ENCODE measurements around the gene SLC35F2.

SLC35F2 gene

DNA sequence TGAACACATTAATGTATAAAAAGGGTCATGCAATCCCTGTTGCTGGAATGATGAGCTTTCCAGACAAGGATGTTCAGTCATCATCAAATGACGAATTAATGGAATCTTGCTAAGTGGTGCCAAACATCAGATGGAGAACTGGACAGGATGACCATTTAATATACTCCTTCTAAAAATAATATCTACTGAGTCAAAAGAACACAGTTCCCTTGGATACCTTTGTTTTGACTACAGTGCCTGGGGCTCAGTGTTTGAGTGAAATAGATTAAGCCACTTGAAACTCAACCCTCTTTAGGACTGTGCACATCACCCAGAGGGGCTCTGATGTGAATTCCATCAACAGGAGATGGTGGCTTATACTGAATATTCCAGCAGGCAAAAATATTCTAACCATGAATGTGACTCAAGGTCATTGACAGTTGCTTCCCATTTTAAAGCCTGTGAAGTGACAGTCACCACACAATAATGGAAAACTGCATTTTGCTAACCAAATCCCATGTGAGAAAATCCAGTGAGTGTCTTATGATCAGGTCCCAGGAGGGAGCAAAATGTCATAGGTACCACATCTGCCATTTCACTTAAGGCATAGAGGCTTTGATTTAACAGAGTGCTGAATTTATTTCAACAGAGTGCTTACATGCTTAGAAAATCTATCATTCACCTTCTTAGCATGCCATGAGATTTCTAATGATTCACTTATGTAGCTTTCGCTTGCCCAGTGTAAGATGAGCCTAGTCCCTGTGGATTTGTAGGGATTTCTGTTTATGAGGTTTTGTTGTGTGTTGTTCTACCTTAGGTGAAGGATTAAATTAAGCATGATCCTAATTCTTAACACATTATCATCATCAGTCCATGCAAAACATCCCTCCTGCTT, 105.4 kb downstream of the SLC35F2 start:
- no peaks in the 10 kb centered on the region for H3K27me3 ChIP-seq (ENCODE audit: insufficient read depth, poor library complexity, severe bottlenecking)
- no peak overlapping the region for H3K4me3 ChIP-seq (replicated peaks; ENCODE audit: insufficient read depth, low read length)
- TF ChIP-seq SPI1 (IDR thresholded peaks at IDR 0.05; ENCODE audit: borderline replicate concordance, low read depth) (no peak), POLR2AphosphoS5 (IDR thresholded peaks at IDR 0.05; ENCODE audit: low read depth) (no peak), GABPA (IDR thresholded peaks at IDR 0.05; ENCODE audit: low read depth) (no peak)
- no peak overlapping the region for H3K27ac ChIP-seq (replicated peaks)
- no peak for DNase-seq (ENCODE audit: low read depth in 1 of 2, low spot score in 1 of 2)

GRCh38 chr11:107752508-107752907, 106.1 kb downstream of the SLC35F2 start:
- no peak for DNase-seq (ENCODE audit: low read depth in 1 of 2, low spot score in 1 of 2)
- peaks cover 4% of the 10 kb centered on the region for H3K27me3 ChIP-seq (ENCODE audit: insufficient read depth, poor library complexity, severe bottlenecking)
- H3K27ac ChIP-seq (replicated peaks) = no peak overlapping the region
- no peak overlapping the region for H3K4me3 ChIP-seq (replicated peaks; ENCODE audit: insufficient read depth, low read length)
- no peak for TF ChIP-seq CTCF (IDR thresholded peaks at IDR 0.05; ENCODE audit: insufficient read depth, low read length)

- DNase-seq (ENCODE audit: low read depth in 1 of 2, low spot score in 1 of 2) = no peak
- Histone ChIP-seq H3K4me3 (replicated peaks; ENCODE audit: insufficient read depth, low read length) (no peak overlapping the region), H3K27me3 (ENCODE audit: insufficient read depth, poor library complexity, severe bottlenecking) (peaks cover 6% of the 10 kb centered on the region), H3K27ac (replicated peaks) (no peak overlapping the region)
- no peak for TF ChIP-seq POLR2AphosphoS5 (IDR thresholded peaks at IDR 0.05; ENCODE audit: low read depth)
- TF ChIP-seq REST (IDR thresholded peaks at IDR 0.05; ENCODE audit: insufficient replicate concordance, low read depth) = no peak
- no peak for TF ChIP-seq CTCF (IDR thresholded peaks at IDR 0.05; ENCODE audit: insufficient read depth, low read length)
- TF ChIP-seq SPI1 (IDR thresholded peaks at IDR 0.05; ENCODE audit: borderline replicate concordance, low read depth) = no peak
- TF ChIP-seq GABPA (IDR thresholded peaks at IDR 0.05; ENCODE audit: low read depth) = no peak
Measured at GRCh38 chr11:107751082-107751481, 107.5 kb downstream of the SLC35F2 start.

GRCh38 chr11:107750313-107750712, 108.3 kb downstream of the SLC35F2 start:
- no peak for DNase-seq (ENCODE audit: low read depth in 1 of 2, low spot score in 1 of 2)
- no peak for TF ChIP-seq GABPA (IDR thresholded peaks at IDR 0.05; ENCODE audit: low read depth)
- no peak for TF ChIP-seq CTCF (IDR thresholded peaks at IDR 0.05; ENCODE audit: insufficient read depth, low read length)
- Histone ChIP-seq H3K4me3 (replicated peaks; ENCODE audit: insufficient read depth, low read length) (no peak overlapping the region), H3K27ac (replicated peaks) (no peak overlapping the region), H3K27me3 (ENCODE audit: insufficient read depth, poor library complexity, severe bottlenecking) (peaks cover 6% of the 10 kb centered on the region)

DNA sequence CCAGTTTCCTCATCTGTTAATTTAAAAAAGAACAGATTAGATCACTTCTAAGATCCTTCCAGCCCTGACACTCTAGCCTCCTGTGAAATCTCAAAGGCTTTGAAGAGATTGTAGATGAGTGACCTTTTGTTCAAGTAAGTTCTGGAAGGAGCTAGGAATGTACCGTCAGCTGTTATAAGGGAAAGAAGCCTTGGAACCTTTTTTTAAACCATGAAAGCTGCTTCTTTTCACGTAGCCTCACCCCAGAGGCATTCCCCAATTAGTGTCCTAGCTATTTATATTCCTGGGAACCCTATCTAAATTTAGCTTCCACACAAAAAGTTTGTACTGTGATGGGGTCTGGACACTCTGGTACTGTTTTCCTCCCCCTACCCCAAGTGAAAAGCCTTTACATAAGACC, 111.0 kb downstream of the SLC35F2 start:
- no peak for DNase-seq (ENCODE audit: low read depth in 1 of 2, low spot score in 1 of 2)
- no peak overlapping the region for H3K27ac ChIP-seq (replicated peaks)
- TF ChIP-seq SPI1 (IDR thresholded peaks at IDR 0.05; ENCODE audit: borderline replicate concordance, low read depth) (no peak), CTCF (IDR thresholded peaks at IDR 0.05; ENCODE audit: insufficient read depth, low read length) (no peak), GABPA (IDR thresholded peaks at IDR 0.05; ENCODE audit: low read depth) (no peak), POLR2AphosphoS5 (IDR thresholded peaks at IDR 0.05; ENCODE audit: low read depth) (no peak), REST (IDR thresholded peaks at IDR 0.05; ENCODE audit: insufficient replicate concordance, low read depth) (no peak)
- no peak overlapping the region for H3K4me3 ChIP-seq (replicated peaks; ENCODE audit: insufficient read depth, low read length)
- H3K27me3 ChIP-seq (ENCODE audit: insufficient read depth, poor library complexity, severe bottlenecking) = peaks cover 6% of the 10 kb centered on the region
